Measurements from ENCODE around the gene PELI1.

Gene PELI1

DNA sequence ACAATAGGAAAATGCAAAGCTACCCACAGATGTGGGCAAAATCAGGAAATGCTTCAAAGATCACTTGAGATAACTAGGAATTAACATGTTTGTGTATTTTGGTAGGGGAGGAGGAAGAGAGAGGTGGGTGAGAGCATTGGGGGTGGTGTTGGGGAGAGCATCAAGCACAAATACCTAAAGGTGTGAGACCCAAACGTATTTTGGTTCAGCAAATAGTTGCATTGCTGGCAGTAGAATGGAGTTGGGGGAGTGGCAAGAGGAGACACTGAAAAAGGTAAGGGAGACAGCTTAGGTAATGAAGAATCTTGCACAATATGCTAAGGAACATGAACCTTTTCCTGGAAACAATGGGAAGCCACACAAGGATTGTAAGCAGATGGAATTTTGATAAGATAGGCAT, 1.5 kb upstream of the PELI1 start:
- no peak overlapping the region for H2AFZ ChIP-seq (ENCODE audit: low read length)
- peaks cover 28% of the 10 kb centered on the region for H3K4me1 ChIP-seq (ENCODE audit: insufficient read depth, low read length, poor library complexity, severe bottlenecking)
- peaks cover 29% of the 10 kb centered on the region for H3K79me2 ChIP-seq (ENCODE audit: insufficient read depth, low read length)
- H3K4me3 ChIP-seq (ENCODE audit: low read length, poor library complexity, severe bottlenecking): no peak overlapping the region
- H3K36me3 ChIP-seq (ENCODE audit: insufficient read depth, low read length): no peaks in the 10 kb centered on the region
- no peak for TF ChIP-seq EZH2phosphoT487 (IDR thresholded peaks at IDR 0.05; ENCODE audit: borderline replicate concordance)
- TF ChIP-seq, protein P1, sequence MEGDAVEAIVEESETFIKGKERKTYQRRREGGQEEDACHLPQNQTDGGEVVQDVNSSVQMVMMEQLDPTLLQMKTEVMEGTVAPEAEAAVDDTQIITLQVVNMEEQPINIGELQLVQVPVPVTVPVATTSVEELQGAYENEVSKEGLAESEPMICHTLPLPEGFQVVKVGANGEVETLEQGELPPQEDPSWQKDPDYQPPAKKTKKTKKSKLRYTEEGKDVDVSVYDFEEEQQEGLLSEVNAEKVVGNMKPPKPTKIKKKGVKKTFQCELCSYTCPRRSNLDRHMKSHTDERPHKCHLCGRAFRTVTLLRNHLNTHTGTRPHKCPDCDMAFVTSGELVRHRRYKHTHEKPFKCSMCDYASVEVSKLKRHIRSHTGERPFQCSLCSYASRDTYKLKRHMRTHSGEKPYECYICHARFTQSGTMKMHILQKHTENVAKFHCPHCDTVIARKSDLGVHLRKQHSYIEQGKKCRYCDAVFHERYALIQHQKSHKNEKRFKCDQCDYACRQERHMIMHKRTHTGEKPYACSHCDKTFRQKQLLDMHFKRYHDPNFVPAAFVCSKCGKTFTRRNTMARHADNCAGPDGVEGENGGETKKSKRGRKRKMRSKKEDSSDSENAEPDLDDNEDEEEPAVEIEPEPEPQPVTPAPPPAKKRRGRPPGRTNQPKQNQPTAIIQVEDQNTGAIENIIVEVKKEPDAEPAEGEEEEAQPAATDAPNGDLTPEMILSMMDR (conservative IDR thresholded peaks at IDR 0.05; ENCODE audit: low read length): no peak
- H3K9me3 ChIP-seq (ENCODE audit: insufficient read depth, low read depth, low read length): no peaks in the 10 kb centered on the region
- H3K9me2 ChIP-seq (replicated peaks; ENCODE audit: low read depth, low read length): no peaks in the 10 kb centered on the region
- peaks cover 17% of the 10 kb centered on the region for H4K20me1 ChIP-seq (ENCODE audit: insufficient read depth, low read length, poor library complexity, severe bottlenecking)
- H3F3A ChIP-seq (ENCODE audit: low read depth): no peaks in the 10 kb centered on the region
- no peaks in the 10 kb centered on the region for H3K27me3 ChIP-seq (ENCODE audit: insufficient read depth, low read length, poor library complexity, severe bottlenecking)
- H3K4me2 ChIP-seq (ENCODE audit: low read depth, low read length, poor library complexity, severe bottlenecking): no peak overlapping the region
- no peak overlapping the region for H3K9ac ChIP-seq (ENCODE audit: low read depth, low read length, poor library complexity, severe bottlenecking)

DNA sequence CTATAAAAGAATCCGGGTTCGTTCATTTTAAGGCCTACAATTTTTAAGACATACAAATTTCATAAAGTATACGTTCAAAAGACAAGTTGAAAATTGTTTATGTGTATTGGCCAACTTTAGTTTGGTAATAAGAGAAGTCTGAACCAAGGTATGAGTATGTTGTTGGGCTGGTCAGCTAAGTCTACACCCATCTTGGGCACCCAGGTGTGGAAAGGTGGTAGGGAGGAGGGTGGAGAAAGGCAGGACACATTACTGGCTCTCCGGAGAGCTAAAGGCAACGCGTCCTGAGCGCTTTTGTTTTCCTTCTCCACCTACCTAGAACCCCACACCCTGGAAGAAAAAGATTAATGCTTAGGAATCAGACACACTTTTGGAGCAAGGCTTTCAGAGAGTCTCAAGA, 899 bp upstream of the PELI1 start:
- Histone ChIP-seq H3K36me3 (ENCODE audit: insufficient read depth, low read length) (no peaks in the 10 kb centered on the region), H3K4me2 (ENCODE audit: low read depth, low read length, poor library complexity, severe bottlenecking) (peak overlapping the region; percentile 71), H2AFZ (ENCODE audit: low read length) (peak overlapping the region; percentile 66; the same call in 1 of the 2 replicates), H3K27me3 (ENCODE audit: insufficient read depth, low read length, poor library complexity, severe bottlenecking) (no peaks in the 10 kb centered on the region), H4K20me1 (ENCODE audit: insufficient read depth, low read length, poor library complexity, severe bottlenecking) (peaks cover 18% of the 10 kb centered on the region), H3K9ac (ENCODE audit: low read depth, low read length, poor library complexity, severe bottlenecking) (no peak overlapping the region), H3K9me2 (replicated peaks; ENCODE audit: low read depth, low read length) (no peaks in the 10 kb centered on the region), H3K79me2 (ENCODE audit: insufficient read depth, low read length) (peaks cover 35% of the 10 kb centered on the region), H3K4me3 (ENCODE audit: low read length, poor library complexity, severe bottlenecking) (no peak overlapping the region), H3K4me1 (ENCODE audit: insufficient read depth, low read length, poor library complexity, severe bottlenecking) (peaks cover 34% of the 10 kb centered on the region), H3F3A (ENCODE audit: low read depth) (no peaks in the 10 kb centered on the region), H3K9me3 (ENCODE audit: insufficient read depth, low read depth, low read length) (no peaks in the 10 kb centered on the region)
- TF ChIP-seq, protein P1 (conservative IDR thresholded peaks at IDR 0.05; ENCODE audit: low read length): no peak
- TF ChIP-seq EZH2phosphoT487 (IDR thresholded peaks at IDR 0.05; ENCODE audit: borderline replicate concordance): no peak

GRCh38 chr2:64143169-64144056, 807 bp downstream of the PELI1 start:
- Histone ChIP-seq H3K4me3 (ENCODE audit: low read length, poor library complexity, severe bottlenecking) (peak overlapping the region; percentile 86), H3K9ac (ENCODE audit: low read depth, low read length, poor library complexity, severe bottlenecking) (peak overlapping the region; percentile 68), H4K20me1 (ENCODE audit: insufficient read depth, low read length, poor library complexity, severe bottlenecking) (peaks cover 18% of the 10 kb centered on the region), H3K4me1 (ENCODE audit: insufficient read depth, low read length, poor library complexity, severe bottlenecking) (peaks cover 42% of the 10 kb centered on the region), H2AFZ (ENCODE audit: low read length) (peak overlapping the region; percentile 83), H3F3A (ENCODE audit: low read depth) (no peaks in the 10 kb centered on the region), H3K36me3 (ENCODE audit: insufficient read depth, low read length) (no peaks in the 10 kb centered on the region), H3K9me3 (ENCODE audit: insufficient read depth, low read depth, low read length) (no peaks in the 10 kb centered on the region), H3K79me2 (ENCODE audit: insufficient read depth, low read length) (peaks cover 41% of the 10 kb centered on the region), H3K4me2 (ENCODE audit: low read depth, low read length, poor library complexity, severe bottlenecking) (peak overlapping the region; percentile 70), H3K27me3 (ENCODE audit: insufficient read depth, low read length, poor library complexity, severe bottlenecking) (no peaks in the 10 kb centered on the region), H3K9me2 (replicated peaks; ENCODE audit: low read depth, low read length) (no peaks in the 10 kb centered on the region)
- TF ChIP-seq, protein P1 (conservative IDR thresholded peaks at IDR 0.05; ENCODE audit: low read length): no peak
- no peak for TF ChIP-seq EZH2phosphoT487 (IDR thresholded peaks at IDR 0.05; ENCODE audit: borderline replicate concordance)
